PFSK-1 (cell line): Measurements from ENCODE around the gene S100A2.

Source experiments
- FOXP2 ChIP-seq: optimal IDR thresholded peaks from 2 replicates; pipeline ENCODE3; 2011; ENCODE audit warnings: borderline replicate concordance, control low read depth, inconsistent platforms; ENCODE audit not compliant: insufficient read depth; ENCODE audit errors: extremely low read length, extremely low read depth
- POLR2AphosphoS5 ChIP-seq: IDR thresholded peaks from 2 replicates; pipeline ENCODE4 v1.6.1; 2012; ENCODE audit warnings: low read depth, mild to moderate bottlenecking, control low read depth, low read length, moderate library complexity
- REST ChIP-seq, 2 experiments: IDR thresholded peaks; 2 replicates each; pipeline versions ENCODE4 v1.6.1 to v1.8.0; 2011 to 2012; ENCODE audit warnings: low read depth in 2 of 2, low read length in 2 of 2, control low read depth in 1 of 2, inconsistent platforms in 1 of 2, mild to moderate bottlenecking in 1 of 2, moderate library complexity in 1 of 2; ENCODE audit not compliant: insufficient read depth in 1 of 2
- SIN3A ChIP-seq: IDR thresholded peaks from 2 replicates; pipeline ENCODE4 v1.6.1; 2012; ENCODE audit warnings: mild to moderate bottlenecking, low read length, moderate library complexity, borderline replicate concordance; ENCODE audit not compliant: insufficient read depth
- TAF1 ChIP-seq: IDR thresholded peaks from 2 replicates; pipeline ENCODE4 v1.6.1; 2012; ENCODE audit warnings: low read length, control low read depth, borderline replicate concordance; ENCODE audit not compliant: insufficient read depth

- TF ChIP-seq REST (IDR thresholded peaks at IDR 0.05; ENCODE audit: insufficient read depth in 1 of 2, low read depth in 2 of 2, low read length in 2 of 2) (no peak), POLR2AphosphoS5 (no peak), TAF1 (no peak), SIN3A (no peak), FOXP2 (no peak)
These were observed 20.3 kb downstream of the S100A2 start, which contains the start of gene S100A4 for GRCh38 chr1:153545067-153546055.
